HepG2 (cell line): Measurements from ENCODE around the gene CLEC16A. TPM values are rescaled to one million over a fixed set of nuclear protein-coding genes. Genes with fewer than 3 reads are reported as not detected.

Experiments used
- ATAC-seq: fragments of 200-7000 bp; cut with Tn5 transposase; 3 replicates; pipeline ENCODE4 v1.9.1; 2020; ENCODE audit warnings: mild to moderate bottlenecking, moderate library complexity
- BruUV-seq: library from RNA; stranded (reverse); fragments of 400-500 nt; replicated peaks from 2 replicates; lab custom pipeline; 2021; lab: Mats Ljungman, UMichigan
- CTCF ChIA-PET: fragments of 300-600 bp; formaldehyde crosslinking; extraction: SDS; loops from one replicate; lab custom pipeline; 2021; ENCODE audit warnings: low total read pairs, inconsistent platforms, low intra/inter-chr PET ratio; lab: Yijun Ruan, JAX
- POLR2A ChIA-PET: fragments of 350-600 bp; sonication (Branson Sonifier 250); formaldehyde crosslinking; loops from one replicate; lab custom pipeline; 2020; ENCODE audit warnings: antibody characterized with exemption, inconsistent platforms; lab: Yijun Ruan, JAX
- DNase-seq: peaks from one replicate; pipeline ENCODE4 v3.0.0-alpha.2; 2015; ENCODE audit warnings: low spot score
- FAIRE-seq: peaks from 3 replicates; lab custom pipeline; 2011; peaks lifted over from hg19 to GRCh38; lab: Jason Lieb, UNC
- H2AFZ ChIP-seq: one replicate; pipeline ENCODE4 v1.6.1; 2011; ENCODE audit warnings: low read length, inconsistent platforms
- H3K27ac ChIP-seq: fragments of 300-600 bp; 3 replicates; pipeline ENCODE4 v1.8.0; 2011; ENCODE audit warnings: mixed run types, mild to moderate bottlenecking, mixed read lengths, low read length, inconsistent platforms; ENCODE audit not compliant: insufficient read depth; ENCODE audit errors: extremely low read length
- H3K27me3 ChIP-seq, 2 experiments: fragments of 200-600 bp in 1 of 2; 2 replicates in 1 of 2; 3 replicates in 1 of 2; pipeline versions ENCODE4 v1.6.0 to v1.8.0; 2011; ENCODE audit warnings: low read length in 2 of 2, mild to moderate bottlenecking in 2 of 2, moderate library complexity in 2 of 2, inconsistent platforms in 1 of 2; ENCODE audit not compliant: insufficient read depth in 2 of 2, control insufficient read depth in 1 of 2
- H3K36me3 ChIP-seq, 2 experiments: fragments of 200-600 bp in 1 of 2; replicated peaks in 1 of 2; 2 replicates in 1 of 2; 3 replicates in 1 of 2; pipeline versions ENCODE4 v1.5.1 to v1.8.0; 2011; ENCODE audit warnings: low read length in 2 of 2, inconsistent platforms in 1 of 2; ENCODE audit not compliant: insufficient read depth in 2 of 2, control insufficient read depth in 1 of 2
- H3K4me1 ChIP-seq: 2 replicates; pipeline ENCODE4 v1.5.1; 2012; ENCODE audit warnings: low read length, inconsistent platforms; ENCODE audit not compliant: insufficient read depth
- H3K4me2 ChIP-seq: 2 replicates; pipeline ENCODE4 v1.6.0; 2011; ENCODE audit warnings: low read depth, low read length, inconsistent platforms
- H3K4me3 ChIP-seq, 3 experiments: fragments of 200-600 bp in 1 of 3; sonication (generic), shearing (Covaris generic) in 1 of 3; replicated peaks in 1 of 3; 2 replicates each; pipeline ENCODE4 v1.5.1; 2011 to 2016; ENCODE audit warnings: low read length in 3 of 3, inconsistent platforms in 2 of 3, low read depth in 2 of 3, mild to moderate bottlenecking in 2 of 3, control low read depth in 1 of 3, mixed read lengths in 1 of 3; ENCODE audit not compliant: insufficient read depth in 1 of 3
- H3K79me2 ChIP-seq: one replicate; pipeline ENCODE4 v1.6.1; 2011; ENCODE audit warnings: low read length, inconsistent platforms; ENCODE audit not compliant: insufficient read depth
- H3K9ac ChIP-seq: 2 replicates; pipeline ENCODE4 v1.6.0; 2011; ENCODE audit warnings: mild to moderate bottlenecking, low read depth, low read length, inconsistent platforms; ENCODE audit not compliant: insufficient read depth
- H3K9me3 ChIP-seq: 2 replicates; pipeline ENCODE4 v1.5.1; 2012; ENCODE audit warnings: mild to moderate bottlenecking, low read length
- H4K20me1 ChIP-seq: 2 replicates; pipeline ENCODE4 v1.6.0; 2011; ENCODE audit warnings: inconsistent platforms, mild to moderate bottlenecking, low read length, moderate library complexity; ENCODE audit not compliant: insufficient read depth
- CEBPB ChIP-seq: IDR thresholded peaks from 2 replicates; pipeline ENCODE4 v1.6.1; 2011; ENCODE audit warnings: low read depth, low read length, improper control_type of control experiment, borderline replicate concordance
- GTF2F1 ChIP-seq: fragments of 150-350 bp; IDR thresholded peaks from 2 replicates; pipeline ENCODE4 v1.6.1; 2014; ENCODE audit warnings: low read length
- HNF4A ChIP-seq: sonication (generic); formaldehyde crosslinking; IDR thresholded peaks from 2 replicates; pipeline ENCODE4 v1.4.0; 2020; ENCODE audit warnings: missing genetic modification reagents
- ISX ChIP-seq: sonication (generic); formaldehyde crosslinking; conservative IDR thresholded peaks from 2 replicates; pipeline ENCODE4 v1.5.0; 2020; ENCODE audit warnings: missing genetic modification reagents
- KLF9 ChIP-seq: IDR thresholded peaks from 2 replicates; pipeline ENCODE4 v1.6.1; 2016; ENCODE audit warnings: low read depth
- SNAPC4 ChIP-seq: sonication (generic); formaldehyde crosslinking; IDR thresholded peaks from 2 replicates; pipeline ENCODE4 v1.4.0; 2020; ENCODE audit warnings: mild to moderate bottlenecking, missing genetic modification reagents
- ZFAT ChIP-seq: sonication (generic); formaldehyde crosslinking; conservative IDR thresholded peaks from 2 replicates; pipeline ENCODE4 v1.8.1; 2023; ENCODE audit warnings: missing genetic modification reagents, inconsistent platforms
- ZFP82 ChIP-seq: sonication (generic); formaldehyde crosslinking; IDR thresholded peaks from 2 replicates; pipeline ENCODE4 v1.5.1; 2020; ENCODE audit warnings: mild to moderate bottlenecking, missing genetic modification reagents, borderline replicate concordance
- ZNF142 ChIP-seq: sonication (generic); formaldehyde crosslinking; IDR thresholded peaks from 2 replicates; pipeline ENCODE4 v1.4.0; 2020; ENCODE audit warnings: missing genetic modification reagents
- ZNF232 ChIP-seq: sonication (generic); formaldehyde crosslinking; IDR thresholded peaks from 2 replicates; pipeline ENCODE4 v1.4.0; 2020; ENCODE audit warnings: missing genetic modification reagents, borderline replicate concordance
- ZNF782 ChIP-seq: sonication (generic); formaldehyde crosslinking; IDR thresholded peaks from 2 replicates; pipeline ENCODE4 v1.4.0; 2020; ENCODE audit warnings: missing genetic modification reagents, mild to moderate bottlenecking, borderline replicate concordance
- ZSCAN21 ChIP-seq: sonication (generic); formaldehyde crosslinking; IDR thresholded peaks from 2 replicates; pipeline ENCODE4 v1.8.0; 2022; ENCODE audit warnings: mild to moderate bottlenecking, missing genetic modification reagents, moderate library complexity, borderline replicate concordance
- WGBS: methylation state at CpG from one replicate; pipeline ENCODE4 v1.1.6; 2017; ENCODE audit warnings: low lambda C conversion rate; 5-methylcytosine and 5-hydroxymethylcytosine counted together
- in situ Hi-C: cut with HindIII; loops from 2 replicates; pipeline ENCODE4 v1.10.0; 2017; ENCODE audit warnings: low pct_unique_long_range_greater_than_20kb; ENCODE audit not compliant: extremely low pct_ligation_motif_present
- intact Hi-C: fragments of 100-400 bp; cut with micrococcal nuclease; formaldehyde crosslinking; loops from one replicate; pipeline ENCODE4 v1.10.0; 2022; ENCODE audit not compliant: unreplicated experiment
- polyA plus RNA-seq, 8 experiments: library from polyadenylated mRNA; depleted of rRNA in 3 of 8; stranded (reverse) in 7 of 8; unstranded in 1 of 8; fragments of >200 nt; fragmentation: Illumina TruSeq in 4 of 8; extraction: Trizol in 4 of 8; gene quantifications; 2 replicates each; pipeline versions ENCODE4 v1.2.1 to v1.2.3, GENCODE V29; 2011 to 2016; ENCODE audit warnings: low read depth in 4 of 8, missing spikeins in 1 of 8, mixed read lengths in 1 of 8; ENCODE audit not compliant: insufficient read depth in 1 of 8
- total RNA-seq, 5 experiments: library from RNA; depleted of rRNA; stranded (reverse); fragments of >200 nt; fragmentation: Illumina TruSeq; extraction: Trizol; gene quantifications; 2 replicates each; pipeline ENCODE4 v1.2.3, GENCODE V29; 2016; ENCODE audit warnings: low read depth in 1 of 5

CLEC16A gene
- total and polyA plus RNA-seq, 2 of the 13 experiments (the other 11 are each of a cell fraction or from before 2014, with no cell fraction given): 8.5 to 10.3 TPM

GRCh38 chr16:10978871-10979446 lies 34.6 kb downstream of the CLEC16A start:
- BruUV-seq: no TSS peak
- in situ Hi-C loops (no loop called here), intact Hi-C loops (no loop called here)
- Histone ChIP-seq H3K4me1 (peaks cover 28% of the 10 kb centered on the region), H3K27ac (peak overlapping the region; percentile 31), H3K36me3 (peaks cover 0 to 20% of the 10 kb centered on the region in 2 experiments; a peak in 3 of 5 replicates), H3K9me3 (no peaks in the 10 kb centered on the region), H3K79me2 (no peaks in the 10 kb centered on the region), H3K9ac (no peak overlapping the region), H3K4me2 (peak overlapping the region; percentile 34), H2AFZ (no peak overlapping the region), H4K20me1 (no peaks in the 10 kb centered on the region), H3K27me3 (no peaks in the 10 kb centered on the region), H3K4me3 (peak overlapping the region in 1 of 3 experiments; percentile 3; a peak in 1 of 6 replicates)
- CTCF ChIA-PET: no interaction called here
- FAIRE-seq (peak; percentile 57), ATAC-seq (peak; percentile 57), DNase-seq (peak; percentile 58)
- POLR2A ChIA-PET: interaction anchor here (0.6 kb wide), 1 partner anchor 399 kb away, joined by 3 read pairs; no protein-coding TSS in a partner anchor
- WGBS: 73% methylated on average over 14 of the region's 14 CpGs
- TF ChIP-seq CEBPB (no peak), GTF2F1 (no peak), SNAPC4 (CRISPR knock-in tag) (no peak; the same call in 1 of the 2 replicates), ISX (CRISPR knock-in tag) (no peak), HNF4A (peak; percentile 50), ZFP82 (CRISPR knock-in tag) (no peak), KLF9 (CRISPR knock-in tag) (no peak), ZSCAN21 (CRISPR knock-in tag) (no peak), ZNF782 (CRISPR knock-in tag) (no peak), ZNF232 (CRISPR knock-in tag) (no peak), ZFAT (CRISPR knock-in tag) (no peak), ZNF142 (CRISPR knock-in tag) (no peak)
